ENCODE data around the gene ZFAND5. TPM values are rescaled to one million over a fixed set of nuclear protein-coding genes. Genes with fewer than 3 reads are reported as not detected.

The ZFAND5 gene
- total RNA-seq, 3 donors from 2014 or later = 147 to 181 (median 152) TPM

GRCh38 chr9:72362680-72363139 lies 2.3 kb downstream of the ZFAND5 start:
- intact Hi-C loops (cut with DNase I, micrococcal nuclease) = loop anchor here (5.0 to 10.0 kb wide), 3 partner anchors 65 to 232 kb away; no protein-coding TSS in a partner anchor
- peak; percentile 39 to 69 (median 58) for DNase-seq
- no peaks in the 10 kb centered on the region for H3K9me3 ChIP-seq
- peaks cover 37% of the 10 kb centered on the region for H3K4me1 ChIP-seq (ENCODE audit: low read depth)
- no peak for TF ChIP-seq CTCF (IDR thresholded peaks at IDR 0.05)
- no peak overlapping the region for H3K4me3 ChIP-seq
- H3K36me3 ChIP-seq (ENCODE audit: low read depth) = no peaks in the 10 kb centered on the region
- ATAC-seq = no peak

- H3K9me3 ChIP-seq = no peaks in the 10 kb centered on the region
- intact Hi-C loops (cut with DNase I, micrococcal nuclease) = loop anchor here (5.0 to 10.0 kb wide), 3 partner anchors 65 to 233 kb away; no protein-coding TSS in a partner anchor
- H3K4me1 ChIP-seq (ENCODE audit: low read depth) = peaks cover 43% of the 10 kb centered on the region
- no peaks in the 10 kb centered on the region for H3K36me3 ChIP-seq (ENCODE audit: low read depth)
- H3K4me3 ChIP-seq = no peak overlapping the region
- no peak for ATAC-seq
- no peak for TF ChIP-seq CTCF (IDR thresholded peaks at IDR 0.05)
- DNase-seq = no peak
These were observed 2.9 kb downstream of the ZFAND5 start for GRCh38 chr9:72362118-72362531.

- H3K4me1 ChIP-seq (ENCODE audit: low read depth) = peaks cover 47% of the 10 kb centered on the region
- ATAC-seq (no peak), DNase-seq (no peak)
- no peak for TF ChIP-seq CTCF (IDR thresholded peaks at IDR 0.05)
- H3K9me3 ChIP-seq = no peaks in the 10 kb centered on the region
- intact Hi-C loops (cut with DNase I, micrococcal nuclease) = loop anchor here (5.0 to 10.0 kb wide), 3 partner anchors 64 to 234 kb away; no protein-coding TSS in a partner anchor
- H3K36me3 ChIP-seq (ENCODE audit: low read depth) = no peaks in the 10 kb centered on the region
- H3K4me3 ChIP-seq = no peak overlapping the region
These were observed 3.8 kb downstream of the ZFAND5 start for GRCh38 chr9:72361217-72361616.

GRCh38 chr9:72360324-72360723 lies 4.7 kb downstream of the ZFAND5 start:
- DNase-seq = no peak
- no peak for TF ChIP-seq CTCF (IDR thresholded peaks at IDR 0.05)
- ATAC-seq = no peak
- Histone ChIP-seq H3K4me1 (ENCODE audit: low read depth) (peaks cover 47% of the 10 kb centered on the region), H3K36me3 (ENCODE audit: low read depth) (no peaks in the 10 kb centered on the region), H3K4me3 (no peak overlapping the region), H3K9me3 (no peaks in the 10 kb centered on the region)
- intact Hi-C loops (cut with DNase I, micrococcal nuclease) = loop anchor here (5.0 to 10.0 kb wide), 3 partner anchors 63 to 234 kb away; no protein-coding TSS in a partner anchor

- Histone ChIP-seq H3K36me3 (ENCODE audit: low read depth) (no peaks in the 10 kb centered on the region), H3K9me3 (no peaks in the 10 kb centered on the region), H3K4me1 (ENCODE audit: low read depth) (peaks cover 61% of the 10 kb centered on the region), H3K4me3 (no peak overlapping the region)
- ATAC-seq (peak; percentile 75), DNase-seq (no peak)
- TF ChIP-seq CTCF (IDR thresholded peaks at IDR 0.05) = no peak
- intact Hi-C loops (cut with DNase I, micrococcal nuclease) = no loop called here
These were observed 8.9 kb downstream of the ZFAND5 start for GRCh38 chr9:72356041-72356582.
